ENCODE data around the gene SPAG9. TPM values are rescaled to one million over a fixed set of nuclear protein-coding genes. Genes with fewer than 3 reads are reported as not detected.
A peak's percentile ranks its signal among the peaks of the same experiment; 100 is the strongest.

The SPAG9 gene
- total RNA-seq, 2 donors from 2014 or later = 47.9 to 67.2 TPM

GRCh38 chr17:50967795-50968194 is 152.9 kb downstream of the SPAG9 start:
- ATAC-seq (peak in 1 of 2 donors; percentile 73), DNase-seq (no peak)
- intact Hi-C loops (cut with DNase I) = no loop called here

DNA sequence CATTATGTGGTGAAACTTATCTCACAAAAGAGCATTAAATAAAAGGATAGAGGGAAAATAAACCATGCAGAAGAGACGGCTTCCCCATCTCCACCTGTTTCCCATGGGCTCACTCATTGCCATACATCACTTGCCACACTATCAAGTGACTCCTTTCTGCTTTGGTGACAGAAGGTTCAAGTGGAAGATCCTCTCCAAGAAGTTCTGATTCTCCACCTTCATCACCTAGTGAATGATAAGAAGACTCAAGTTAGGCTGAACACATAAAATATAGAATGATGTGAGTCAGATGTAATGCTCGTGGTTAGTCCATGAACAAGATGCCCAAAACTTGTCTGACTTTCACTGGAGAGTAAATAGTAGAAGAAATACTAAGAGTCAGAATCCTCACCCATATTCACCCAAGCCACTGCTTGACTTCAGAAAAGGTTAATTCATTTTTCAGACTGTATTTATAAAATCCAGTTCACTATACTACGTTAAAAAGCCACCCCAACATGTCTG is 154.5 kb downstream of the SPAG9 start:
- intact Hi-C loops (cut with DNase I) = no loop called here
- DNase-seq = no peak
- no peak for ATAC-seq

DNA sequence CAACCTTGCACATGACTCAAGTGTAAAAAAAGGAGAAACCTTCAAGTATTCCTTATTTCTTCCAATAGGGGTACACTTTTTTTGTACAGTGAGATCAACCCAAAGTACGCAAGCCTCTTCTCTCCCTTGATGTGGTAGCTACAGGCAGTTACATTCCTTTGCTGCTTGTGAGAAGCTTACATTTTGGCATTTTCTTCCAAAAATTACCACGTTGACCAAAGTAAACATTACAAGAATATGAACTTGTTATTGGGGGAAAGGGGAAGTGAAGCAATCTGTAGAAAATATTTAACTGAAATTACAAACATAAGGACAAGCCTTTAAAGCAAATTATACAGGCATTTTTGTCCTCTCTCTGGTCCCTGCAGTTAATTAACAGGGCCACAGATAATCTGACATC is 157.5 kb downstream of the SPAG9 start:
- ATAC-seq = no peak
- DNase-seq = no peak
- intact Hi-C loops (cut with DNase I) = no loop called here

DNA sequence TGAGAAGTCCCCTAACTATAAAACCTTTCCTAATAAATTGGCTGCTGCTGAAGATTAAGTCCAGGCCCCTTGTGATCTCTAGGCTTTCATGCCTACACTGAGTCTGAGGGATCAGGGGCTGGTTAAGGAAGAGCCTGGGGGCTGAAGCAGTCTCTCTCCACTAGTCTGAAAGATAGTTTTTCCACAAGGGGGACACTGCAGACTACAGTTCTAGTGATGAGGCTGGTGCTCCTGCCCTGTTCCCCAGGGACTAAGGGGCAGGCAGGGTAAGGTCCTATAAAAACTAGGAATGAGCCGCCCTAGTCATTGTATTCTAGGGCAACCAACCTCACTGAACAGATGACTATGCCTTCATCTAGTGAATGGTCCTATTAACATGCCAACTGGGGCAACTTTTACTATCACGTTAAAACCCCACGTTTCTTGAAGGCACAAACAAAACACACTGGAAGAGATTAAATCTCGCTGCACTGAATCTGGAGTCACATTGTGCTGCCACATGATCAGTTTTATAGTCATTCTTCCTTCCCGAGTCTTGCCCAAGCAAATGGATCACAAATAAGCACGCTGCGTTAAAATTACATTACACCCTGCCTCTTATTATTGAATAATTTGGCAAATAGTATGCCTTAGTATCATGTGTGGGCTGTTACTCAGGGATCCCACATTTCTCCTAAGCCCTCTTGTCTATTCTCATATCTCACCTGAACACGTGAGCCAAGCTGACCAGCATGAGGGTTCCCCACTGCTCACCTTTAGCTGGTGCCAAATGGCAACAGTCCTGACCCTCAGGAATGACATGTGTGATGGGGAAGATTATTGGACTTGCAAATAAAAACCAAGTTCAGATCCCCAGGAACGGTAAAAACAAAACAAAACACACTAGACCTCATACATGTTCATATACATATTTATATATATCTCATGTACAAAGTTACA is 159.1 kb downstream of the SPAG9 start:
- ATAC-seq (no peak), DNase-seq (no peak)
- intact Hi-C loops (cut with DNase I) = no loop called here

DNA sequence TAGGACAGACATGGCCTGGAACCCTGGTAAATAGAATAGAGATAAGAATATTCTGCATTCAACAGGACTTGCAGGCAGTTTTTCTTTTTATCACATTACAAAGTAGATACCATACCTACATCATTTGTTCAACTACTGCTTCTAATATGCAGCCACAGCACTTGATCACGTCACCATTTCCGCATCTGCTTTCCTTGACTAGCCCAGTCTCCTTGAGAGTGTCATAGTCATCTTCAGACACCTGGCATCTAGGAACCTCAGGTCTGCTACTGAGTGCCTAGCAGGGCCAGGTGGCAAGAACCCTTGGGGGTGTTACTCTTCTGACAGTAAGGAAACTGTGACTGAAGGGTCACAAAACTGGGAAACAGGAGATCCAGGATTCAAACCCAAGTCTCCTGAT is 161.3 kb downstream of the SPAG9 start:
- no peak for ATAC-seq
- DNase-seq = no peak
- intact Hi-C loops (cut with DNase I) = loop anchor here (10.0 kb wide), 2 partner anchors 175 to 415 kb away; partner anchors contain the start of gene SPATA20 (in 1 of the 2)

DNA sequence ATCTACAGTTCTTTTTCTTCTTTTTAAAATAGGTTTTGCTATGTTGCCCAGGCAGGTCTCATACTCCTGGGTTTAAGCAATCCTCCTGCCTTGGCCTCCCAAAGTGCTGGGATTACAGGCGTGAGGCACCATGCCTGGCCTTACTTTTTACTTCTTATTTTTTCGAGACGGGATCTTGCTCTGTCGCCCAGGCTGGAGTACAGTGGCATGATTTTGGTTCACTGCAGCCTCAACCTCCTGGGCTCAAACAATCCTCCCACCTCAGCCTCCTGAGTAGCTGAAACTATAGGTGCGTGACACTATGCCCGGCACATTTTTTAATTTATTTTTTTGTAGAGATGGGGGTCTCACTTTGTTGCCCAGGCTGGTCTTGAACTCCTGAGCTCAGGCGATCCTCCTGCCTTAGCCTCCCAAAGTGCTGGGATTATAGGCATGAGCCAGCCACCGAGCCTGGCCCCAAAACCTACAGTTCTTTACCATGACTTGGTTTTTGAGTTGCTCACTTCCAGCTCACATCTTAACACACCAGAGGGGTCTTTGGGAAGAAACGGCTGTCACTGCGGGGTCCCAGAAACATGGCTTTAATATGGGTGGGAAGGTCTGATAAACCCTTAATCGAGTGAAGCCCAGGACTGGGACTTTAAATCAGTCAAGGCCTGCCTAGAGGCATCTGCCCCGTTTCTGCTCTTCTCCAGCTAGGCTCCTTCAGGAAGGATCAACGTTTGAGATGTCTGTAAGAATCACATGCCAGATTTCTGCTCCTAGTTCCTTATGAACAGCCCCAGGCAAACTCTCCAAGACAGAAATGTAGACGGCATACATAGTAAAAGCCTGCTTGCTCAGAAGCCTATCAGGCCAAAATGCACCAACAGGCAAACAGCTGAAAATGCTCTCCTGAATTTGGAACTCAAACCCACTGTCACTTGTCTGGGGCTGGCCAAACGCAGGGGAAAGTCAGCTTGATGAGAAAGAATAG is 162.8 kb downstream of the SPAG9 start:
- intact Hi-C loops (cut with DNase I) = loop anchor here (10.0 kb wide), 2 partner anchors 173 to 413 kb away; partner anchors contain the start of gene SPATA20 (in 1 of the 2)
- no peak for ATAC-seq
- no peak for DNase-seq

GRCh38 chr17:50956750-50957523 is 163.7 kb downstream of the SPAG9 start:
- intact Hi-C loops (cut with DNase I) = loop anchor here (10.0 kb wide), 2 partner anchors 172 to 412 kb away; partner anchors contain the start of gene SPATA20 (in 1 of the 2)
- DNase-seq = peak; percentile 70
- ATAC-seq = peak; percentile 70 to 74

DNA sequence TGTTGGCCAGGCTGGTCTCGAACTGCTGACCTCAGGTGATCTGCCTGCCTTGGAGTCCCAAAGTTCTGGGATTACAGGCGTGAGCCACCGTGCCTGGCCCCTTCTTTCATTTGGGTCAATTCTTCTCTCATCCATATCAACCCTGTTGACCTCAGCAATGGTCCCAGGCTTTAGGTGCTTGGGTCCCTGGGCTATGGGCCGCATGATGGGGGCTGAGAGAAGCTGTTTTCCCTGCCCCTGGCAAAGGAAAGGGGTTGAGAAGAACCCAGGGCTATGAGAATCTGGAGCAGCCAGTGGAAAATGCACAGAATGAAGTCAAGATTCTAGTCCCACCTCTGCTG is 164.3 kb downstream of the SPAG9 start:
- DNase-seq = no peak
- intact Hi-C loops (cut with DNase I) = loop anchor here (10.0 kb wide), 2 partner anchors 172 to 412 kb away; partner anchors contain the start of gene SPATA20 (in 1 of the 2)
- ATAC-seq = no peak

DNA sequence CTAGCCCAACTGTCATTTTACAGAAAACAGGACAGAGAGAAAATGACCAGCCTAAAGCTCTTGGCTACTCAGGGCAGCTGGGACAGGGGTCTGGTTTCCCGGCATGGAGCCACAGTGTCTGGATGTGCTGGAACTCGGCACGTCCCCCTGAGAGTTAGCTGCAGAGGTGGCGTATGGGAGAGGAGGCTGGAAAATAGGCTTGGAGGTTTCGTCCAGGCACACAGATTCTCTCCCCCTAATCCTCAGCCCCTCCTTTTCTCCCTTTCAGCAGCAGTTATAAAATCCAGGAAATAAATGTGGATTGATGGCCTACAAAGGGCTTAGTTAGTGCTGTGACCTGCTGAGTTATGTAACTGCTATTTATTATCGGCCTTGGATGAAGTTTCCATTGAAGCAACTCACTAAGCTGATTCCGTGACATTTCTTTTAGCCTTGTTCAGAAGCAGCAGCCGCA is 165.0 kb downstream of the SPAG9 start:
- ATAC-seq (peak in 1 of 2 donors; percentile 27), DNase-seq (no peak)

DNA sequence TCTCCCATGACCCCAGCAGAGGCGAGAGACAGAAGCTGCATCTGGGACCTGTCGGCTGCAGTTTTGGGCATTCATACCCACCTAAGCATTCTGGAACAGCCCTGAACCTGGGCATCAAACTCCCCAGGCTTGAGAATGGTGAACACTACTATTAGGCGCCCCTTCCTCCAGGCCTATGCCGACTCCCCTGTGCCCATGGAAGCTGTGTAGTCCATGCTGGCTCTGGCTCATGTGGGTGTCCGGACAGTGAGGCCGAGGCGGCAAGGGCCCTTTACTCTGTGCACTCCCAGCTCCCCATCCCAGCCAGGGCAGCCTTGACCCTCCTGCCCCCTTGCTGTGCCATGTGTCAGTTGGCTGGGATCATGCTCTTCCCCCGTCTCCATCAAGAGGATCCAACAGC is 165.5 kb downstream of the SPAG9 start:
- intact Hi-C loops (cut with DNase I) = loop anchor here (10.0 kb wide), 2 partner anchors 170 to 410 kb away; partner anchors contain the start of gene SPATA20 (in 1 of the 2)
- no peak for DNase-seq
- no peak for ATAC-seq

More for the DNA sequence above, 165.0 kb downstream of the SPAG9 start:
- intact Hi-C loops (cut with DNase I) = loop anchor here (10.0 kb wide), 2 partner anchors 171 to 411 kb away; partner anchors contain the start of gene SPATA20 (in 1 of the 2)

- ATAC-seq (no peak), DNase-seq (no peak)
- intact Hi-C loops (cut with DNase I) = loop anchor here (5.0 to 10.0 kb wide), 3 partner anchors 107 to 410 kb away; partner anchors contain the start of gene SPATA20 (in 1 of the 2)
Measured at GRCh38 chr17:50954641-50955121, 166.0 kb downstream of the SPAG9 start.

DNA sequence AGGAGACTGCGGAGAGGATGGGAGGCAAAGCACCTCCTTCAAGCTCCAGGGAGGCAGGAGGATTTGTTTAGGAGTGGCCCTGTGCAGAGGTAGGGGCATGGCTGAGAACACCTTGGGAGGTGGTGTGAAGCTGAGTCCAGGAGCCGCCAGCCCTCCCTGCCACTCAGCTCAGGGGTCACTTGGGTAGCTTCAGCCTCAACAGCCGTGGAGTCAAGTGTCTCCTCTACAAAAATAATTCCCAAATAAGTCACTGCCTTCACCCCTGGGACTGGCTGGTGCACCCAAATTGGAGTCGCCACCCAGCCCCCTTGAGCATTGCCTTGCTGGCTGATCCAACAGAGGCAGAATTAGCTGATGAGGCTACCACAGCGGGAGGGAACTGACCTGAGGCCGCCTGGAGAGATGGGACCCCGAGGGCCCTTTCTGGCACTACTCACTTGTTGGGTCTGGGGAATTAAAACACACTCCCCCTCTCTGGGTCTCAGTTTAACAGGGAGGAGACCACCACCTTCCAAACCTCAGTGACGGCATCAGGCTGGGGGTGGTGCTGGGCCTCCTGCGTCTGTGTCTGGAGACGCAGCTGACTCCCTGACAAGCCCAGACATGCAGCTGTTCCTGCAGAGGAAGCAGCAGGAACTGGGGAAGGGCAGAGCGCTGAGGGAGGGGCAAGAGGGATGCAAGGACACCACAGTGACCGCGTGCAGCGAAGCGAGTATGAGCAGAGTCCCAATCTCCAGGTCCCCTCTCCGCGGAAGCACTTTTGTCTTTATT is 166.7 kb downstream of the SPAG9 start:
- ATAC-seq = peak; percentile 6 to 21
- intact Hi-C loops (cut with DNase I) = loop anchor here (5.0 to 10.0 kb wide), 3 partner anchors 107 to 409 kb away; partner anchors contain the start of gene SPATA20 (in 1 of the 2)
- DNase-seq = no peak

DNA sequence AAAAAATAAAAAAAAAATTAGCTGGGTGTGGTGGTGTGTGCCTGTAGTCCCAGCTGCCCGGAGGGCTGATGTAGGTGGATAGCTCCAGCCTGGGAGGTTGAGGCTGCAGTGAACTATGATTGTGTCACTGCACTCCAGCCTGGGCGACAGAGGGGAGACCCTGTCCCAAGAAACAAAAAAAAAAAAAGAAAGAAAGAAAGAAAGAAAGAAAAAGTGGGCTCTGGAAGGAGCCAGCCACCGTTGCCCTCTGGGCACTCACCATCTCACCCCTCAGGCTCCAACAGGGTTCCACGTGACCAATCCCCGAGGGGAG is 167.2 kb downstream of the SPAG9 start:
- ATAC-seq = no peak
- intact Hi-C loops (cut with DNase I) = loop anchor here (5.0 to 10.0 kb wide), 3 partner anchors 106 to 409 kb away; partner anchors contain the start of gene SPATA20 (in 1 of the 2)
- no peak for DNase-seq

DNA sequence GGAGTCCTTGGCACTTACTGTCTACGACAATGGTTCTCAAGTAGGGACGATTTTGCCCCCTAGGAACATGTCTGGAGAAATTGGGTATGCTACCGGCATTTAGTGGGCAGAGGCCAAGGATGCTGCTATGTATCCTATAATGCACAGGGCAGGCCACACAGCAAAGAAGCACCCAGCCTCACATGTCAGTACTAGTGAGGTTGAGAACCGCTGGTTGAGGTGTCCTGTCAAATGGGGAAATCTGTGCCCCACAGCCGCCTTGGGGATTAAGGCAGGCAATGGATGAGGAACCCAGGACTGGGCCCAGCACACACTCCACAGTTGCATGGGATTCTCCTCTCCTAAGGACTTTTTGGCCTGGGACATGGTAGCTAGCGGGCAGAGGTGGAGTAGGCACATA is 167.8 kb downstream of the SPAG9 start:
- ATAC-seq = no peak
- no peak for DNase-seq
- intact Hi-C loops (cut with DNase I) = loop anchor here (5.0 to 10.0 kb wide), 3 partner anchors 106 to 408 kb away; partner anchors contain the start of gene SPATA20 (in 1 of the 2)

GRCh38 chr17:50952013-50952412 is 168.7 kb downstream of the SPAG9 start:
- intact Hi-C loops (cut with DNase I) = loop anchor here (5.0 to 10.0 kb wide), 3 partner anchors 105 to 407 kb away; partner anchors contain the start of gene SPATA20 (in 1 of the 2)
- ATAC-seq (peak in 1 of 2 donors; percentile 2), DNase-seq (no peak)

GRCh38 chr17:50949989-50950877 is 170.4 kb downstream of the SPAG9 start:
- DNase-seq = peak; percentile 82
- intact Hi-C loops (cut with DNase I) = loop anchor here (2.0 to 10.0 kb wide), 5 partner anchors 88 to 405 kb away; partner anchors contain the start of gene SPATA20 (in 1 of the 2)
- ATAC-seq = peak; percentile 79 to 81

Data from left cardiac atrium (tissue), 4 donors.